GM18909 (cell line): ENCODE results near the gene AOC3.
"Not testable (repeated sequence)": the region's sequence is repeated elsewhere in the genome, so short reads cannot be mapped to it uniquely, and the experiment has no call there.

ENCODE experiments used
- ATAC-seq: cut with Tn5 transposase; IDR thresholded peaks from one replicate; pipeline ENCODE4 v1.9.1; 2021; ENCODE audit warnings: mild to moderate bottlenecking; ENCODE audit not compliant: unreplicated experiment, poor library complexity

Gene AOC3

GRCh38 chr17:42886283-42887176 lies 35.5 kb downstream of the AOC3 start:
- no peak for ATAC-seq

- ATAC-seq = no peak
Observed at GRCh38 chr17:42889809-42890208, 38.8 kb downstream of the AOC3 start.

- ATAC-seq = no peak
Observed at GRCh38 chr17:42891539-42892152, 40.6 kb downstream of the AOC3 start.

GRCh38 chr17:42893359-42893758 lies 42.4 kb downstream of the AOC3 start:
- no peak for ATAC-seq

- no peak for ATAC-seq
Observed at GRCh38 chr17:42894283-42895184, 43.5 kb downstream of the AOC3 start.

- ATAC-seq = no peak
Observed at GRCh38 chr17:42895185-42895555, 44.2 kb downstream of the AOC3 start.

GRCh38 chr17:42898147-42898811 lies 47.3 kb downstream of the AOC3 start:
- ATAC-seq = no peak

- not testable (repeated sequence) for ATAC-seq
Observed at GRCh38 chr17:42899981-42900380, 49.0 kb downstream of the AOC3 start.

GRCh38 chr17:42900460-42901331 lies 49.7 kb downstream of the AOC3 start, which contains the start of gene G6PC1:
TSS of gene G6PC1 (plus strand) at chr17:42900799. CDS start at chr17:42900877, 78 bp downstream.
- ATAC-seq = no peak

- no peak for ATAC-seq
Observed at GRCh38 chr17:42901535-42902229, 50.7 kb downstream of the AOC3 start.

GRCh38 chr17:42904110-42904469 lies 53.1 kb downstream of the AOC3 start:
- ATAC-seq = no peak

GRCh38 chr17:42906772-42907446 lies 55.9 kb downstream of the AOC3 start:
- ATAC-seq = no peak
